NOMO-1 treated with DMSO at 0.1 percent for 48 hours (cell line): ENCODE data around the gene CCDC197.

Experiments
- DNase-seq: peaks from one replicate; lab custom pipeline; 2025; ENCODE audit not compliant: unreplicated experiment; lab: John Stamatoyannopoulos, UW

The CCDC197 gene

DNA sequence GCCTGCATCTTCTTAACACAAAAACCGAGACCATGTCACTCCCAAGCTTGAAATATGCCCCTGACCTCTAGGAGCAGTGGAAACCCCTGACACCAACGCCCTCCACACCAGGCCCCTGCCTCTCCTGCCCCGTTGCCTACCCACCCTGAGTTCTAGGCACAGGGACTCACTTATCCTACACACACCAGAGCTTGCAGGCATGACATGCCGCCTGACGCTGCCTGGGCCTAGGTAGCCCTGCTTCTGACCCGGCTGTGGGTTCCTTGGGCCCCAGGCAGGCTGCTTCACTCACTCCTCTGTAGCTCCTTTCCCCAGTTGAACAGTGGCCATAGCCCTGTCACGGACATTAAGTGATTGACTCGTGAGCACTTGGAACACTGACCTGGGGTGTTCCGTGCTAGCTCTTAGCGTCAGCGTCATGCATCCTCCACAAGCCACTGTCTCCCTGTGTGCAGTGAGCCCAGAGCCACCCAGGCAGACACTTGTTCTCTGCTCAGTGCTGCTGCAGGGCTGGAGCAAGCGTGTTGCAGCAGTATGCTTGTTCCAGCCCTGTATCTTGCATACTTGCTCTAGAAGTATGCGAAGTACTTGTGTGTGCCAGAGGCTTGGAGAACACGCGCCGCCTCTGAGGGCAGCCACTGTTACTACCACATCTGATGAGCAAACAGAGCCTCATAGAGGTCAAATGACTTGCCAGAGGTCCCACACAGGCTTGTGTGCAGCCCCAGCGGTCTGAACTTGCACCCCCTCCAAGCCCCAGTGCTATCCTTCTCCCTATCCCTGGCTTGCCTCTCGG, 44.6 kb downstream of the CCDC197 start:
- DNase-seq: no peak

DNA sequence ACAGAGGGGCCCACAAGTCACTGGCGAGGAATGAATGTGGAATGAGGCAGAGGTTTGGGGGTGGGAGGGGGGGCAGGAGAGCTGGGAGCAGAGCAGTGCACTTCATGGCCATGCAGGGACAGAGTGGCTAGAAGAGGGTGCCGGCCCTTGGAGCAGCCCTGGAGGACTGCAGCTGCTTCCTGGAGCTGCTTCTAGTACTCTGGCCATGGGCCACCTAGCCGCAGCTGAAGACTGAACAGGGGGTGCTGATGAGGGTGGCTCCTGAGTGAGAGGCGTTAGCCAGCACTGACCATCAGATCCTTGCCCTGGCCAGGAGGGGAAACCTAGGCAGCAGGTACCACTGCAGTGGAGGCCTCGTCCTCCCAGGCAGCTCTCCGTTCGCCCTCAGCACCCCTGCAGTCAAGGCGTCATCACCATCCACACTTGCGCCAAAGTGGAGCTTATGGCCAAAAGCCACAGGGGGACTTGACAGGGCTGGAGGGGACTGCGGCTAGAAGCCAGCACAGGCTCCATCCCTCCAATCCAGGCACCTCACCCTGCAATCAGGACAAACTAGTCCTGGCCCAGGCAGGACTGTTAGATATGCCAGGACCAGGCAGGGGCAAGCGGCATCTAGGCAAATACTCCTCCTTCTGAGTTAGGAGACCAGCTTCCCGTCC, 45.5 kb downstream of the CCDC197 start:
- DNase-seq: no peak

DNA sequence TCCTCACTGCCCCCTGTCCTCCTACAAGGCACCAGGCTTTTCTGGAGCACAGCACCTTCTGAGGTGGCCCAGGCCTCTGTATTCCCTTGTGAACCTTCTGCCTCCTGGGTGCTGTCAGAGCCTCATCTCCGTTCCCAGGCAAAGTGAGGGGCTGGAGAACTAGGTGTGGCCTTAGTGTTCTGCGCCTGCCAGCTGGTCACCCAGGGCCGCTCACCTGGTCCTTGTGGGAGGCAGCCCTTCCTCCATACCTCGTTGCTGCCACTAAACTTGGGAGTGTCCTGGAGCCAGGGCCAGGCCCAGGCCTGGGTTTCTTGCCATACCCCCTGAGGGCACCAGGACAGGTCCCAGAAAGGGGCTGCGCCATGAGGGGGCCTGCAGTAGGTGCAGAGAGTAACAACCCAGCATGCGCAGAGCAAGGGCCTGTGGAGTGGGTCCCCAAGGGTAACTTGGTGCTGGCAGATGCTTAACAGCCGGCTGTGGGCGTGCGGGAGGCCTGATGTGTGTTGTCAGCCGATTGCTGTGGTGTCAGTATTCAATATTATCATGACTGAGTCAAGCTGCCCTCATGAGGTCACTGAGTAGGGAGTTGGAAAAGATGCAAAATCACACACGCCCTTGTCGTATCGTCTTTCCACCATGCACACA, 46.1 kb downstream of the CCDC197 start:
- no peak for DNase-seq

DNA sequence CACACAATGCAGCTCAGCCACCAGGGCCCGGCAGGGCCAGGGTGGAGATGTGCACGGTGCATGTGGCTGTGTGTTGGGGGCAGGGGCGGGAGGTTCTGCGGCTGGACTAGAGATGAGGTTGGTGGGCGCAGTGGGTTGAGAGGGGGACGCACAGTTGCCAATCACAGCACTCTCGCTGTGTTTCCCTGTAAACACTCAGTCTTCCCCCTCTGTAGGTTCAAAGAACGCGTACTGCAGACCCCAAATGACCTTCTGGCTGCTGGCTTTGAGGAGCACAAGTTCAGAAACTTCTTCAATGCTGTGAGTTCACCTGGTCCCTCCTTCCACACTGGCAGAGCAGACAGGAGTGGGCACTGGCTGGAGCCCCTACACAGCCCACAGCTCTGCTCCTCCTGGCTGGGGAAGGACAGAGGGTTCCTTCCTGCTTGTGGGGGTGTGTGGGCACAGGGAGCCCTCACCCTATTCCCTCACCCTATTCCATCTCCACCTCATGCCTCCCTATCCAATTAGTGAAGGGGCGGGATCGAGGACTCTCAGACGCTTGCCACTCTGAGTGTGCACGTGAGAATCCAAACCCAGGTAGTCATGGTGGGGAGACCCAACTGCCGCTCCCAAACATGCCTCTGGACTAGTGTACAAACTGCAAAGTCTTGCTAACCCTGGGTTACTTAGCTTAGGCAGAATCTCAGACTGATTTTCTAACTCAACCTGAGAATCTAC, 46.8 kb downstream of the CCDC197 start:
- DNase-seq: no peak

DNA sequence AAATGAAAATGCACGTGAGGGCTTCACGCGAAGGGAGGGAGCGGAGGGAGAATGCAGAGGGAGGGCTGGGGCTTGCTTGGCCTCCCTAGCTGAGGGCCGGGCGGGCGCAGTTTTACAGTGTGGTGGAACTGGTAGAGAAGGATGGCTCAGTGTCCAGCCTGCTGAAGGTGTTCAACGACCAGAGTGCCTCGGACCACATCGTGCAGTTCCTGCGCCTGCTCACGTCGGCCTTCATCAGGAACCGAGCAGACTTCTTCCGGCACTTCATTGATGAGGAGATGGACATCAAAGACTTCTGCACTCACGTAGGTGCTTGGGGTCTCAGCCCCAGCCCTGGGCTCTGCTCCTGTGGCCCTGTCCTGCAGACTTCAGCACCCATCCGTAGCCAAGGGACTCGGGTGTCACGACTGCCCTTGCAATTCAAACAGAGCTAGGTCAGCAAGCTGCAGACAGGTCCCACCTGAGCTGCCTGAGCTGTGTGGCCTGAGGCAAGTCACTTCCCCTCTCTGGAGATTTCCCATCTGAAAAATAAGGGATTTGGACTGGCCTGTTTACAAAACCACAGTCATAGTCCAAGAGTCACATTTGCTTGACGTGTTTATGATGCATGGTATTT, 47.5 kb downstream of the CCDC197 start:
- DNase-seq: no peak

DNA sequence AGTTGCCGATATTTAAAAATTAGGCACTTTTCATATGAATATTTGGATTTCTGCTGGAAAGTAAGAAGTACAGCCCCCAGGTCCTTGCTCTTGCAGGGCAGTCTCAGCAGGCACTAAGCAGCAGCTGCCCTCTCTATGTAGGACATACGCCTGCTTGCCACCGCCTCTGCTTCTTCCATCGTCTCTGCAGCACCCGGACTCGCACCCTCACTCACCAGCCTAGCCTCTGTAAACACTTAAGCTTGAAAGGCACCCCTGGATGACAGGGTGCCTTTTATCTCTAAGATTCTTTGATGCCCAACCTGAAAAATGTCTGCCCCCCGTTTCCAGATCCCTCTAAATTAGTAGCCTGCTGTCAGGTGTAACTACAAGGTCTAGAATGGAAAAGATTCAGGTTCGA, 48.0 kb downstream of the CCDC197 start:
- no peak for DNase-seq

DNA sequence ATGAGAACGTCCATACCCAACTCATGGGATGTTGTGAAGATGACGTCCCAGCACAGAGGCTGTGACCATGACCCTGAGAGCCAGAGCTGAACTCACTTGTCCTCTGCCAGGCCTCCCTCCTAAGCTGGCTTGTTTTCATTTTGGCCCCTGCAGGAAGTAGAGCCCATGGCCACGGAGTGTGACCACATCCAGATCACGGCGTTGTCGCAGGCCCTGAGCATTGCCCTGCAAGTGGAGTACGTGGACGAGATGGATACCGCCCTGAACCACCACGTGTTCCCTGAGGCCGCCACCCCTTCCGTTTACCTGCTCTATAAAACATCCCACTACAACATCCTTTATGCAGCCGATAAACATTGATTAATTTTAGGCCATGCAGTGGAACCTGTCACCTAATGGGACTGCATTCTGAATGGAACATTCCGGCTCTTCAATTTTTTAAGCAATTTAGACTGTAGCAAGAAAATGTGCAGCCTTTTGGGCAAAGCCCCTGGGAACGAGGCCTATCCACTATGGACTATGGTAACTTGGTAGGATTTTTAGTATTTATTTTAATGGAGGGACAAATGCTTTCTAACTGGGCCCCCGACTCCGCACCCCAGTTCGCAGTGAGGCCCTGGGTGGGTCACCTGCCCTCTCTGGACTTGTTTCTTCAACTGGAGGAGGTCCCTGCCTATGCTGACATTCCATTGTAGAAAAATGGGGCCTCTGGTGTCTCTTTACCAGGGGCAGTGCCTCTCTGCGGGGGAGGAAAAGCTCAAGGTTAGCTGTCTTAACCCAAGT, 48.7 kb downstream of the CCDC197 start:
- DNase-seq: no peak

DNA sequence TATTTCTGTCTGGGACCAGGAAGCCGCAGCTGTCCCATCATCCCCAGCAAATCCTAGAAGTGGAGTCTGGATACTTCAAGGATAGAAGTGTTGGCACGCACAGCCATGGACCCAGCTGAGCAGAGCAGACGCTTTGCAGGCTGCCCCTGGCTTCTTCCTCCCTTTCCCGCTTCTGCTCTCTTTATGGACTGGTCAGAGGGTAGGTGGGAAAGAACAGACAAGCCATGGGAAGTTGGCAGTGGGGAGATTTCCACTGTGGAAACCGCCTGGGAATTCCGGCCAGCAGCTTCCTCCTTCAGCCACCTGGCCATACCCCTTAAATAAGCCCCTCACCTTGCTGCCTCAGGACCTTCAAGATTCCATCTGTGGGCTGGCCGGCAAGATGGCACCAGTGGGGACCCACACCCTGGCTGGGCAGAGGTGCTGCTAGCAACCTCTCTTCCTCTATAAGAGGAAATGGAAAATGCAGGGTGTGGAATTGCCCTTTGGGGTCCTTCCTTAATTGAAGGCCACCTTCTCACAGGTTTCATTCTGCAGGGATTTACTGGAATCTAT, 49.7 kb downstream of the CCDC197 start:
- no peak for DNase-seq

DNA sequence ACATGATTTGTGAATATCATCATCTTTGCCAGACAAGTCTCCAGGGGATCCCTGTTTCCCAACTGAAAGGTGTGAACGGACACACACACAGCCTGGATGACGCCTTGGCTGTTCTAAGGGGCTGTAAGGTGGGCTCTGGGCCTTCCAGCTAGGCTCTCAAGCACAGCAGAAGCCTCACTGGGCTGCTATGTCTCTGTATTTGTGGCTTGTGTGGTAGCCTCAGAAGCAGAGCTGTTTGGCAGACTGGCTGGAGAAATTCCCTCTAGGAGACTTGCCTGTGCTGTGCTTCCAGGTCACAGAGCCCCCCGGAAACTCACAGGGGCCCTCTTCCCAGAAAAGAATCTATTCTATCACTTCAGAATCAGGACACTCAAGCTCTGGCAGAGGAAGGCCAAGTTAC, 50.5 kb downstream of the CCDC197 start:
- DNase-seq: no peak

DNA sequence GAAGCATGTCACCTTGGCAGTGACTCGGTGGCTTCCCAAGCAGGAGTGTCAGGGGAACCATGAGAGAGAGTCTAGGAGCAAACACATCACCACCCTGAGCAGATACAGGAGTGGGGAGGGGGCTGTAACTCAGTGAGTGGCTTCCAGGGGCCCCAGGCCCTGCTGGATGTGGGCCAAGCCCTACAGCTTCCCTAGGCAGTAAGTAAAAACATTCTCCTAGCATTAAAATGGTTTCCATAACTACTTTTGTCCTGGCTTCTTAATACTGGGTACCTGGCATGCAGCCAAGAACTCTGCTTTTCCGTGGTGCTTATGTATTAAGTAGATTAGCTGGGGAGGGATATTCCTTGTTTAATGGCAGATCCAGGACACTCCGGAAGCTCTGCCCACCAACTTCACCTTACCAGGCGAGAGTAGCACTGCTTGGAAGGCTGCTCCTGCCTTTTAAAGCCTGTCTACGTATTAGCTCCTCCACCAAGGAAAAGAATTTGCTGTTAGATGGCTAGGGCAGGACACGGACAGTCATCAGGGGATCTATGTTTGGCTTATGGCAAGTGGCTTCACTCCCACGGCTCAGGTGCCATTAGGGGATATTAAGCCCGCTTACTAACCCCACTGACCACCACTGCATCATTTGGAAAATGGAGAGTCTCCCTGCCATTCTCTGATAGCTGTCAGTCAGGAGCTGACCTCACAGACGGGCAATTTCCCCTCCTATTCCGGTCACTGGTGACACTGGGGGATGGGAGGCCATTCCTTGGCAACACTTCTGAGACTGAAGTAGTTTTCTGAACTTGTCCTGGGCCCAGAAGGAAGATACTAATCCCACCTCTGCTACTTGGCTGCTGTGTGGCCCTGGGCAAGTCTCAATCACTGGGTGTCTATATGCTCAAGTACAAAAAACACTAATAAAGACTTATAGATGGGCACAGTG, 51.9 kb downstream of the CCDC197 start:
- DNase-seq: no peak

DNA sequence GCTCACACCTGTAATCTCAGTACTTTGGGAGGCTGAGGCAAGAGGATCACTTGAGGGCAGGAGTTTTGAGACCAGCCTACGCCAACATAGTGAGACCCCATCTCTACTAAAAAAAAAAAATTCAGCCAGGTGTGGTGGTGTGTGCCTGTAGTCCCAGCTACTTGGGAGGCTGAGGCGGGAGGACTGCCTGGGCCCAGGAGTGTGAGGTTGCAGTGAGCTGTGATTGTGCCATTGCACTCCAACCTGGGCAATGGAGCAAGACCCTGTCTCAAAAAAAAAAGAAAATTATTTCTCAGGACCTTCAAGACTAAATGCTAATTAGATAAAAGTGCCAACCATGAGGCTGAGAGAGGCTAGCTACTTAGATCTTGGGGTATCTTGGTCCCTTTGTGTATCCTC, 52.5 kb downstream of the CCDC197 start:
- DNase-seq: no peak

DNA sequence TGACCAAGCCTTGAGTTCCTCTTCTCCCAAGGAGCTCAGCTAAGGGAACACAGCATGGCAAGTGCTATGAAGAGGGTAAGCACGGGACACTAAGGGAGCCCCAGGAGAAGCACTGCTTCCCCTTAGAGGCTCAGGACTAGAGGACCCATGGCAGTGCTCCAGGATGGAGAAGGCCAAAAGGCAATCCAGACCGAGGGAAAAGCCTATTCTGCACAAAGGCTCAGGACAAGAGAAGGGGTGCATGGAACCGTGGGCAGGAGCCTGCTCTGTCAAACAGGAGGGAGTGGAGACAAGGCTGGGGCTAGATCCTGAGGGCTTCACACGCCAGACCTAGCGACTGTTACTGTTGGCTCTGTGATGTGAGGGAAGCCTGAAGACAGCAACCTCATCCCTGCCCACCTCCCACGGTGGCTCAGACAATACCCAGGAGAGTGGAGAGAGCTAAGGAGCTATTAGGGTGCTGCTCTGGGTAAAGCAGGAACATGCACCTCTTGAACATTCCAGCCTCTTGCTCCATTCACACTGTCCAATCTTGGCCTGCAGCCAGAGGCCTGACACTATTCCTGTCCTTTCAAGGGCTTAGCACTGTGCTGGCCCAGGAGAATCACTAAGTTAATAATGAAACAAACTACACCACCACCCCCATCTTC, 53.3 kb downstream of the CCDC197 start:
- DNase-seq: no peak

DNA sequence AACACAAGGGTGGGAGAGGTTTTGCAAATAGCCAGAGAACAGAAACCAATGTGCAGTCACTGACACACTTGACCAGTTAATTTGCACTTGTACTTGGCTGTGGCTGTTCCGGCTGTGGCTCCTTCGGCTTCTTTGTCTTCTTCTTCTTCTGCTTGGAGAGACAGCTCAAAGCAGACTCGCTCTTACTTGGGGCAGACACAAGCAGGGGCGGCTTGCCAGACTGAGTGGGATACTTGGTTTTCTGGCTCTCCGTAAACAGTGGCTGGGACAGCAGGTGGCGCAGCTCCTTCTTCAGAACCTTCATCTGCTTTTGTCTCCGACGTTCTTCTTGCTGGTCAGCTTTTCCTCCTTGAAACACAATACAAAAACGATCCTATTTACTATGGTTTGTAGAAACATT, 54.0 kb downstream of the CCDC197 start:
- no peak for DNase-seq

DNA sequence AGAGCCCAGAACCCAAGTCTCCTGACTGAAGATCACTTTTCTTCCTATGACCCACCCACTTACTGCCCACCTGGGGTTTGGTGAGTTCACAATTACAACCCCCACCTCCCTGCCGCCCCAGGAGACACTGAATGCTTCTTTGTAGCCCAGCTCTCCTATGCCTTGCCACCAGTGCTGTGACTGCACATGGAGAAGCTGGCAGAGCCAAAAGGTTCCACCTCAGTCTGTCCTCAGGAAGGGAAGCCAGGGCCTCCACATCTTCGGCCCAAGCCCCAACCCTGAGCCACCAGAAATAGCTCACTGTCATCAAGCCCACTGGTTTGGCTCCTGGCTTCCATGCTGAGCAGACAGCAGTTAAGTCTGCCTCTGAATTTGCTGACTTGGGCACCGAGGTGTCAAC, 54.7 kb downstream of the CCDC197 start:
- DNase-seq: no peak

DNA sequence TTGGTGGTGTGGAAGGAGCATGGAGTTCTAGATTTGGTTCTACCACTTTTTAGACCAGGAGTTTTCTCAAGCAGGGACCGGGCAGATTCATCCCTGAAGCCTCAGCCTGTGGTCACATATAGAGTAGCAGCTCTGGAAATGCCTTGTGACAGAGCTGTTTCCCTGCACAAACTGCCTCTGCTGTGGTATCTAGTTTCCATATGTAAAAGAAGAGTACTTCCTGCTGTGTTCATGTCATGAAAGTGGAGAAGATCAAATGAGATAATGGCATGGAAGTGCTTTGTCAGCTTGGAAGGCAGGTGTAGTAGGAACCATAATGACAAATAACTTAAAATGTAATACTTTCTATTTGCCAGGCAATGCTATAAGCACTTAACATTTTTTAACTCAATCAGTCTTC, 55.1 kb downstream of the CCDC197 start:
- DNase-seq: no peak

DNA sequence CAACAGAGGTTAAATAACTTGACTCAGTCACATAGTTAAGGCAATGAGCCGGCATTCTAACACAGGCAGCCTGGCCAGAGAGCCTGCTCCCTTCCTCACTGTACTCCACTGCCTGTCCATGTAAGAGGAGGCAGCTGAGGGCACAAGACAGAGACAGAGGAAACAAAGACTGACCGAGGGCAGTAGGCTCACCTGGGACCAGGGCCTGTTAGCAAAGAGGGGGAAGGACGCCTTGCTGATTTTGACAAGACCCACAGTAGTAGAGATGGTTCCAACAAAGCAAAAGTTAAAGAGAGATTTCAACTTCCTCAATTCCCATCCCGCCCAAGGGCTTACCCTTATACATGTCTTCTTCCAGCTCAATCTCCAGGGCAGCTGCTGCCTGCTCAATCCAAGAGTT, 55.6 kb downstream of the CCDC197 start:
- DNase-seq: no peak

DNA sequence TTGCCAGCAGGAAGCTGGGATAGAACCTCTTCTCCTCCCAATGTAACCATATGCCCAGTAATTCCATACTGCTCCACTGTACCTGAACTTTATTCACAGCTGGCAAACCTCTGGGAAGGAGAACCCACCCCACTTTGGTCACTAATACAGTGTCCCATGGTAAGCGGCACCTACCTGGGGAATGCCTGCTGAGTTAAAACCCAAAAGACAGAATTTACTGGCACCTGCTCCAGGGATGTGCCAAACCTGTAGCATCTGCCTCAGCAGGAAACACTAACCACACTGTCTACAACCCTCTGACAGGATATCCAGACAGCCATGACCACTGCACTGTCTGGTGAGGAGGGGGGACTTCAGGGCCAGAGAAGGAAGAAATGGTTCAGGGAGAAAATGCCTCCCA, 57.3 kb downstream of the CCDC197 start:
- DNase-seq: no peak

DNA sequence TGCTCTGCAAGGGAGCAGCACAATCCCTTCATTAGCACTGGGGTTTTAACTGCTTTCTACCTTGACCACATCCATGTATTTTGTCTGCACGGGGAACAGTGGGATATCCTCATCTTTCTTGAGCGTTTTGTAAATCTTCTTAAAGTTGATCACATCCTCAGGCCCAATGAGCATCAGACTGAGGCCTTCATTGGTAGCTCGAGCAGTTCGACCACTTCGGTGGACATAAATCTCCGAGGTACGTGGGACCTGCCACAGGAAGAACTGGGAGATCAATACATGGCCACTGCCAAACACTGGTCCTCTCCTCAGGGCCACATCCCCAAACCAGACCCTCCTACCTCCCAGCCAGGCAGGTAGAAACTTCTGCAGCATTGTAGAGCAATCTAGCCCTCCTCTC, 57.8 kb downstream of the CCDC197 start:
- no peak for DNase-seq
